Astrocyte of the cerebellum (primary cell): Measurements from ENCODE around the gene PTPN3.

Experiments used
- DNase-seq: peaks from one replicate; pipeline ENCODE4 v3.0.0-alpha.2; 2011; ENCODE audit warnings: low read depth
- H3K4me3 ChIP-seq: 2 replicates; pipeline ENCODE4 v1.5.1; 2011; ENCODE audit warnings: mild to moderate bottlenecking, low read depth, low read length, moderate library complexity
- CTCF ChIP-seq: IDR thresholded peaks from 2 replicates; pipeline ENCODE4 v1.5.1; 2012; ENCODE audit warnings: low read length, low read depth, moderate library complexity, mild to moderate bottlenecking; ENCODE audit errors: missing control alignments
- in situ Hi-C: cut with HindIII; loops from 2 replicates; pipeline ENCODE4 v1.10.0; 2017; ENCODE audit warnings: low sequenced_read_pairs

Gene PTPN3

DNA sequence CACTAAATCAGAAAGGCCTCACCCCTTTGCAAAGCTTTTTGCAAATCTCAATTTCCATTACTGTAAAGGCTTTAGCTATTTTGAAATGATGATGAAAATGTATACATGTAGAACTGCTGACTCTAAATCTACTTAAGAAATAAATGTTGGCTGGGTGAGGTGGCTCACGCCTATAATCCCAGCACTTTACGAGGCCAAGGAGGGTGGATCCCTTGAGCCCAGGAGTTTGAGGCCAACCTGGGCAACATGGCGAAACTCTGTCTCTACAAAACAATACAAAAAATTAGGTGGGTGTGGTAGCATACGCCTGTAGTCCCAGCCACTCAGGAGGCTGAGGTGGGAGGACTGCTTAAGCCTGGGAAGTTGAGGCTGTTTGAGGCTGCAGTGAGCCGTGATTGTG is 64.6 kb downstream of the PTPN3 start:
- no peak for TF ChIP-seq CTCF
- H3K4me3 ChIP-seq: no peak overlapping the region
- in situ Hi-C loops: no loop called here
- no peak for DNase-seq

GRCh38 chr9:109430231-109430630 is 67.9 kb downstream of the PTPN3 start:
- H3K4me3 ChIP-seq: no peak overlapping the region
- no peak for TF ChIP-seq CTCF
- in situ Hi-C loops: no loop called here
- no peak for DNase-seq

GRCh38 chr9:109428854-109429253 is 69.3 kb downstream of the PTPN3 start:
- H3K4me3 ChIP-seq: no peak overlapping the region
- in situ Hi-C loops: no loop called here
- DNase-seq: no peak
- TF ChIP-seq CTCF: no peak

- TF ChIP-seq CTCF: no peak
- DNase-seq: no peak
- no peak overlapping the region for H3K4me3 ChIP-seq
- in situ Hi-C loops: no loop called here
Observed at GRCh38 chr9:109427886-109428285, 70.2 kb downstream of the PTPN3 start.

DNA sequence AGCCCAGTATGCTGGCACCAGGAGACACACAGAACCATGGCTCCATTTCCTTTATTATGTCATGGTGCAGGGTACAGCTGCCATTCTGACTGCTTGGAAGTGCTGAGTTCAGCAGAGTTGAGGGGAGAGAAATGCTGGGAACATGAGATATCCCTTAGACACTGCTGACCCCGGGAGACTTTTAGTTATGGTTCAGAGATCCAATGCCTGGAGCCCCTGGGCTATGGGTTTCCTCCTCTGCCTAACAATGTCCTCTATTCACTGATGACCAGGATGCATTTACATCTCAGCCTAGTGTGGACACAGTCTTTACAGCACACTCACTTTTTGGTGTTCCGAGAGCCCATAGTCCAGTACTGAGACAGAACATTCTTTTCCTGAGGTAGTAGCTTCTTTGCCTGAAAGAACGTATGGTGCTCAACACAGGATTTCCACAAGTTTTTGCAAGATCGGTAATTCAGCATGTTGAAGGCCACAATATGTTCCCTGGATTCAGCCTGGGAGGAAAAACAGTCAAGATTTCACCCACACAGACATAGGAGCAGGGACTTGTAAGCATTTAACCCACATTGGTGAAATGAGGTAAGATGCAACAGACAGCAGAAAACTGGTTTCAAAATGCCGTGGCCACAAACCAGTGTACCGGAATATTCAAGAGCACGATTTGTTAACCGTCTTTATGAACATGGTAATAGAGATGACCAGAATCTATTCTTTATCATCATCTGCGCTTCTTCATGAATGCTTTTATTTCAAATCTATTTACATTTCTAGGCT is 71.3 kb downstream of the PTPN3 start:
- H3K4me3 ChIP-seq: no peak overlapping the region
- no peak for DNase-seq
- no peak for TF ChIP-seq CTCF
- in situ Hi-C loops: no loop called here

- in situ Hi-C loops: no loop called here
- DNase-seq: no peak
- no peak for TF ChIP-seq CTCF
Observed at GRCh38 chr9:109424618-109425017, 73.5 kb downstream of the PTPN3 start.

More at GRCh38 chr9:109424618-109425017, 73.5 kb downstream of the PTPN3 start:
- no peak overlapping the region for H3K4me3 ChIP-seq
